Measurements from ENCODE around the gene PIGT. TPM values are rescaled to one million over a fixed set of nuclear protein-coding genes. Genes with fewer than 3 reads are reported as not detected.

The PIGT gene
- total RNA-seq, 1 experiment from 2014 or later, result 73.9 TPM

GRCh38 chr20:45374101-45374467, 41.9 kb upstream of the PIGT start:
- Histone ChIP-seq H2BK20ac (ENCODE audit: low read depth, low read length, poor library complexity, severe bottlenecking) (no peak overlapping the region), H2BK15ac (ENCODE audit: low read depth, low read length) (no peak overlapping the region), H2BK5ac (ENCODE audit: insufficient read length, low read length) (no peak overlapping the region), H3K4ac (ENCODE audit: low read depth, low read length) (no peak overlapping the region), H3T11ph (ENCODE audit: low read length) (no peak overlapping the region), H3K79me2 (ENCODE audit: insufficient read depth, low read length) (no peaks in the 10 kb centered on the region), H3K9ac (ENCODE audit: extremely low read depth, insufficient read length, low read length) (no peak overlapping the region), H3K27me3 (ENCODE audit: insufficient read depth, low read length) (peaks cover 2% of the 10 kb centered on the region; the same call in 1 of the 2 replicates), H4K20me1 (ENCODE audit: control insufficient read depth, insufficient read depth, insufficient read length) (no peaks in the 10 kb centered on the region), H3K4me1 (ENCODE audit: insufficient read depth, low read length) (no peaks in the 10 kb centered on the region), H3K9me3 (ENCODE audit: control insufficient read depth, low read depth, low read length) (no peaks in the 10 kb centered on the region), H3K79me1 (ENCODE audit: insufficient read depth, low read depth, low read length, poor library complexity, severe bottlenecking) (no peaks in the 10 kb centered on the region), H3K23me2 (ENCODE audit: insufficient read length, low read depth, low read length, poor library complexity, severe bottlenecking) (peaks cover 11% of the 10 kb centered on the region), H3K27ac (ENCODE audit: insufficient read length, low read depth, low read length) (no peak overlapping the region), H3K56ac (ENCODE audit: insufficient read length, low read depth, low read length) (no peak overlapping the region), H4K5ac (ENCODE audit: insufficient read length, low read depth, low read length) (no peak overlapping the region), H2AK5ac (ENCODE audit: insufficient read length, low read length) (no peak overlapping the region), H4K8ac (replicated peaks; ENCODE audit: insufficient read length, low read depth, low read length) (no peak overlapping the region), H3K18ac (ENCODE audit: insufficient read length, low read depth, low read length) (no peak overlapping the region), H2BK120ac (ENCODE audit: low read depth, low read length, poor library complexity, severe bottlenecking) (no peak overlapping the region), H2BK12ac (ENCODE audit: insufficient read length, low read depth, low read length) (no peak overlapping the region), H3K4me2 (ENCODE audit: insufficient read depth, insufficient read length, low read length) (peak overlapping the region; percentile 90), H3K14ac (ENCODE audit: insufficient read depth, low read length) (no peak overlapping the region), H2AFZ (ENCODE audit: low read length) (no peak overlapping the region), H4K91ac (ENCODE audit: insufficient read length, low read depth, low read length) (no peak overlapping the region), H3K23ac (ENCODE audit: insufficient read length, low read depth, low read length) (no peak overlapping the region)
- no peaks in the 10 kb centered on the region for H3K9me3 Mint-ChIP-seq
- DNase-seq, result no peak
- no peak overlapping the region for H3K27ac Mint-ChIP-seq
- no peak; the same call in 2 of the 3 replicates for TF ChIP-seq CTCF (conservative IDR thresholded peaks at IDR 0.05)
- no peaks in the 10 kb centered on the region; a peak in 2 of 7 replicates for H3K36me3 Mint-ChIP-seq (ENCODE audit: insufficient read depth in 1 of 3, low read depth in 3 of 3)
- peak overlapping the region in 1 of 2 experiments; percentile 81; a peak in 3 of 5 replicates for H3K4me3 Mint-ChIP-seq
- H3K27me3 Mint-ChIP-seq (ENCODE audit: low read depth), result peaks cover 18% of the 10 kb centered on the region
- peaks cover 15 to 20% of the 10 kb centered on the region in 2 experiments for H3K4me1 Mint-ChIP-seq
- WGBS (ENCODE audit: extremely low coverage, insufficient read length, low lambda C conversion rate), result no CpG with 5 or more reads among the region's 9 CpGs

All from H9 (cell line).